Loucy (cell line): ENCODE measurements around the gene SYNE2.

Experiments
- H2AFZ ChIP-seq: fragments of 200-600 bp; sonication (generic); 2 replicates; pipeline ENCODE4 v1.6.0; 2016; ENCODE audit warnings: antibody characterized with exemption, mild to moderate bottlenecking, low read length, moderate library complexity
- H3F3A ChIP-seq: fragments of 200-600 bp; 2 replicates; pipeline ENCODE4 v1.6.0; 2016; ENCODE audit warnings: antibody characterized with exemption, low read depth, mild to moderate bottlenecking
- H3K27me3 ChIP-seq: fragments of 200-600 bp; sonication (generic); 2 replicates; pipeline ENCODE4 v1.6.1; 2014; ENCODE audit warnings: low read length, mild to moderate bottlenecking; ENCODE audit not compliant: insufficient read depth, poor library complexity, severe bottlenecking
- H3K36me3 ChIP-seq: fragments of 200-600 bp; sonication (generic); 2 replicates; pipeline ENCODE4 v1.6.1; 2016; ENCODE audit warnings: low read length; ENCODE audit not compliant: insufficient read depth
- H3K4me1 ChIP-seq: fragments of 200-600 bp; sonication (generic); 2 replicates; pipeline ENCODE4 v1.5.1; 2014; ENCODE audit warnings: low read length, mild to moderate bottlenecking; ENCODE audit not compliant: insufficient read depth, poor library complexity, severe bottlenecking
- H3K4me2 ChIP-seq: fragments of 200-600 bp; sonication (generic); 2 replicates; pipeline ENCODE4 v1.6.0; 2014; ENCODE audit warnings: antibody characterized with exemption, low read length, low read depth, mild to moderate bottlenecking; ENCODE audit not compliant: poor library complexity, severe bottlenecking
- H3K4me3 ChIP-seq: fragments of 200-600 bp; sonication (generic); 2 replicates; pipeline ENCODE4 v1.5.1; 2014; ENCODE audit warnings: low read length, mild to moderate bottlenecking, mixed read lengths; ENCODE audit not compliant: poor library complexity, severe bottlenecking
- H3K79me2 ChIP-seq: fragments of 200-600 bp; sonication (generic); 2 replicates; pipeline ENCODE4 v1.6.1; 2014; ENCODE audit warnings: low read length; ENCODE audit not compliant: insufficient read depth
- H3K9ac ChIP-seq: fragments of 200-600 bp; sonication (generic); 2 replicates; pipeline ENCODE4 v1.6.0; 2014; ENCODE audit warnings: mild to moderate bottlenecking, low read depth, low read length, moderate library complexity; ENCODE audit not compliant: poor library complexity, severe bottlenecking
- H3K9me2 ChIP-seq: fragments of 200-600 bp; sonication (generic); replicated peaks from 2 replicates; pipeline ENCODE4 v1.6.1; 2016; ENCODE audit warnings: low read depth, low read length, mixed read lengths
- H3K9me3 ChIP-seq: fragments of 200-600 bp; sonication (generic); 2 replicates; pipeline ENCODE4 v1.6.1; 2014; ENCODE audit warnings: mild to moderate bottlenecking, antibody characterized with exemption, low read length, low read depth; ENCODE audit not compliant: insufficient read depth
- H4K20me1 ChIP-seq: fragments of 200-600 bp; sonication (generic); 2 replicates; pipeline ENCODE4 v1.6.0; 2014; ENCODE audit warnings: antibody characterized with exemption, low read length, mild to moderate bottlenecking; ENCODE audit not compliant: insufficient read depth, poor library complexity, severe bottlenecking
- CTCF ChIP-seq: fragments of 200-600 bp; sonication (generic); conservative IDR thresholded peaks from 2 replicates; pipeline ENCODE4 v1.5.1; 2014; ENCODE audit warnings: mild to moderate bottlenecking, antibody characterized with exemption, low read length
- EZH2phosphoT487 ChIP-seq: fragments of 200-600 bp; IDR thresholded peaks from 2 replicates; pipeline ENCODE4 v1.6.1; 2018; ENCODE audit warnings: antibody characterized with exemption, mild to moderate bottlenecking, moderate library complexity, borderline replicate concordance

Gene SYNE2

GRCh38 chr14:64088647-64088964, 235.8 kb downstream of the SYNE2 start:
- H3K4me1 ChIP-seq, result no peaks in the 10 kb centered on the region
- no peak overlapping the region for H3K9ac ChIP-seq
- H3K79me2 ChIP-seq, result no peaks in the 10 kb centered on the region
- no peaks in the 10 kb centered on the region for H3K36me3 ChIP-seq
- no peaks in the 10 kb centered on the region for H3K9me3 ChIP-seq
- TF ChIP-seq EZH2phosphoT487 (no peak), CTCF (no peak)
- H3K27me3 ChIP-seq, result no peaks in the 10 kb centered on the region
- no peak overlapping the region for H3K4me2 ChIP-seq
- no peaks in the 10 kb centered on the region for H3K9me2 ChIP-seq
- H3F3A ChIP-seq, result no peaks in the 10 kb centered on the region
- H3K4me3 ChIP-seq, result no peak overlapping the region
- no peak overlapping the region for H2AFZ ChIP-seq
- H4K20me1 ChIP-seq, result no peaks in the 10 kb centered on the region

- Histone ChIP-seq H3K4me2 (no peak overlapping the region), H3K79me2 (no peaks in the 10 kb centered on the region), H4K20me1 (no peaks in the 10 kb centered on the region), H3K9ac (no peak overlapping the region), H3K9me3 (no peaks in the 10 kb centered on the region), H2AFZ (no peak overlapping the region), H3F3A (no peaks in the 10 kb centered on the region), H3K4me3 (no peak overlapping the region), H3K36me3 (no peaks in the 10 kb centered on the region), H3K27me3 (no peaks in the 10 kb centered on the region), H3K4me1 (no peaks in the 10 kb centered on the region), H3K9me2 (no peaks in the 10 kb centered on the region)
- TF ChIP-seq EZH2phosphoT487 (no peak), CTCF (no peak)
These were observed 237.1 kb downstream of the SYNE2 start for GRCh38 chr14:64089920-64090319.

GRCh38 chr14:64091217-64091616, 238.4 kb downstream of the SYNE2 start:
- Histone ChIP-seq H3K4me1 (no peaks in the 10 kb centered on the region), H3K36me3 (no peaks in the 10 kb centered on the region), H3K9me2 (no peaks in the 10 kb centered on the region), H3K4me3 (no peak overlapping the region), H3K79me2 (no peaks in the 10 kb centered on the region), H3K9ac (no peak overlapping the region), H3F3A (no peaks in the 10 kb centered on the region), H4K20me1 (no peaks in the 10 kb centered on the region), H3K4me2 (no peak overlapping the region), H2AFZ (no peak overlapping the region), H3K27me3 (no peaks in the 10 kb centered on the region), H3K9me3 (no peaks in the 10 kb centered on the region)
- TF ChIP-seq CTCF, result no peak
- TF ChIP-seq EZH2phosphoT487, result no peak
